Psoas muscle (tissue), 8 donors: ENCODE data around the gene CYTL1. TPM values are rescaled to one million over a fixed set of nuclear protein-coding genes. Genes with fewer than 3 reads are reported as not detected.

Experiments
- ATAC-seq, 4 donors: fragments of 200-7000 bp; cut with Tn5 transposase; one replicate each; pipeline ENCODE4 v1.9.1; 2020; ENCODE audit warnings: moderate library complexity in 3 of 4, mild to moderate bottlenecking in 2 of 4
- DNase-seq, 2 donors: peaks; one replicate each; pipeline ENCODE4 v3.0.0-alpha.2; 2020
- H3K27ac ChIP-seq: fragments of 200-600 bp; one replicate; pipeline ENCODE4 v1.8.0; 2022
- H3K27me3 ChIP-seq, 3 donors: fragments of 200-600 bp in 1 of 3; one replicate each; pipeline versions ENCODE4 v1.6.1 to v1.8.0; 2013 to 2022; ENCODE audit warnings: low read length in 2 of 3, mild to moderate bottlenecking in 2 of 3, moderate library complexity in 1 of 3; ENCODE audit not compliant: insufficient read depth in 3 of 3
- H3K36me3 ChIP-seq, 2 donors: fragments of 200-600 bp in 1 of 2; one replicate each; pipeline versions ENCODE4 v1.6.1 to v1.8.0; 2013 to 2022; ENCODE audit warnings: low read depth in 1 of 2, mild to moderate bottlenecking in 1 of 2, moderate library complexity in 1 of 2; ENCODE audit not compliant: insufficient read depth in 1 of 2
- H3K4me1 ChIP-seq: fragments of 200-600 bp; one replicate; pipeline ENCODE4 v1.8.0; 2022
- H3K4me3 ChIP-seq: fragments of 200-600 bp; one replicate; pipeline ENCODE4 v1.8.0; 2022; ENCODE audit warnings: mild to moderate bottlenecking
- H3K9me3 ChIP-seq: fragments of 200-600 bp; one replicate; pipeline ENCODE4 v1.8.0; 2022
- CTCF ChIP-seq: fragments of 200-600 bp; IDR thresholded peaks from one replicate; pipeline ENCODE4 v1.8.0; 2022; ENCODE audit warnings: antibody characterized with exemption
- WGBS, 3 donors: extraction: QIAGEN DNeasy Blood & Tissue Kit; methylation state at CpG; one replicate each; pipeline versions ENCODE4 v1.1.6 to v1.1.7; 2013; 5-methylcytosine and 5-hydroxymethylcytosine counted together
- intact Hi-C, 2 donors: fragments of 100-400 bp; cut with DNase I; formaldehyde crosslinking; loops; one replicate each; pipeline versions ENCODE4 v1.11.0 to v1.14.2; 2022
- polyA plus RNA-seq, 3 donors: library from polyadenylated mRNA; stranded (reverse); fragments of 200-250 nt; gene quantifications; one replicate each; pipeline ENCODE4 v1.2.3, GENCODE V29; 2013
- total RNA-seq, 4 donors: library from RNA; stranded (reverse); fragmentation: NEBNext Ultra II Directional in 2 of 4; extraction: Animal tissue kit (Norgen Biotek cat#: 25700) in 2 of 4; gene quantifications; one replicate each; pipeline versions ENCODE4 v1.2.1 to v1.2.4, GENCODE V29; 2021 to 2023
- donor health status: healthy with polysubstance abuse.
- donor health status: DM: no; HTN: no; CAD: no; lungs with moderate emphysema.
- donor health status: Bipolar disorder and iron deficiency.
- donor health status: healthy.
- donor health status: DM: yes; HTN: yes; CAD: no.
- donor health status: DM: no; HTN: no; CAD: no.
- donor health status: DM: no; HTN: no; CAD: no.
- donor health status: DM: yes; HTN: yes; CAD: no.

The CYTL1 gene
- total and polyA plus RNA-seq, 7 donors: 0.05 to 0.34 (median 0.11) TPM; not detected in 3

GRCh38 chr4:5027346-5027745 is 8.1 kb upstream of the CYTL1 start:
- no peak overlapping the region for H3K4me3 ChIP-seq
- no peak for TF ChIP-seq CTCF
- no peaks in the 10 kb centered on the region for H3K4me1 ChIP-seq
- H3K27ac ChIP-seq: no peak overlapping the region
- H3K9me3 ChIP-seq: peaks cover 4% of the 10 kb centered on the region
- ATAC-seq: no peak
- no peaks in the 10 kb centered on the region for H3K36me3 ChIP-seq
- intact Hi-C loops: no loop called here
- no peak for DNase-seq
- H3K27me3 ChIP-seq: peaks cover 0 to 1% (median 0%) of the 10 kb centered on the region in 3 donors

DNA sequence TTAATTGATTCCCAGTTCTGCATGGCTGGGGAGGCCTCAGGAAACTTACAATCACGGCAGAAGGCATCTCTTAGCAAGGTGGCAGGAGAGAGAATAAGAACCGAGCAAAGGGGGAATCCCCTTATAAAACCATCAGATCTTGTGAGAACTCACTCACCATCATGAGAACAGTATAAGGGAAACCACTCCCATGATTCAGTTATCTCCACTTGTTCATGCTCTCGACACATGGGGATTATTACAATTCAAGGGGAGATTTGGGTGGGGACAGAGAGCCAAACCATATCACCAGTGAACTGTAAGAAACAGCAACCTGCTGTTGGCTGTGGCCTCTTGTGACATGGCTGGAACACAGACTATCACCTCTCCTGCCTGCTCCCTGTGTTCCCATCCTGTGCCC is 7.1 kb upstream of the CYTL1 start:
- no peak for ATAC-seq
- H3K9me3 ChIP-seq: peaks cover 4% of the 10 kb centered on the region
- peaks cover 0 to 1% (median 0%) of the 10 kb centered on the region in 3 donors for H3K27me3 ChIP-seq
- TF ChIP-seq CTCF: no peak
- intact Hi-C loops: no loop called here
- WGBS, 3 donors: 76 to 81% (median 78%) methylated on average over 3 of the region's 3 CpGs
- DNase-seq: no peak
- no peak overlapping the region for H3K4me3 ChIP-seq
- H3K36me3 ChIP-seq: no peaks in the 10 kb centered on the region
- H3K4me1 ChIP-seq: no peaks in the 10 kb centered on the region
- no peak overlapping the region for H3K27ac ChIP-seq

DNA sequence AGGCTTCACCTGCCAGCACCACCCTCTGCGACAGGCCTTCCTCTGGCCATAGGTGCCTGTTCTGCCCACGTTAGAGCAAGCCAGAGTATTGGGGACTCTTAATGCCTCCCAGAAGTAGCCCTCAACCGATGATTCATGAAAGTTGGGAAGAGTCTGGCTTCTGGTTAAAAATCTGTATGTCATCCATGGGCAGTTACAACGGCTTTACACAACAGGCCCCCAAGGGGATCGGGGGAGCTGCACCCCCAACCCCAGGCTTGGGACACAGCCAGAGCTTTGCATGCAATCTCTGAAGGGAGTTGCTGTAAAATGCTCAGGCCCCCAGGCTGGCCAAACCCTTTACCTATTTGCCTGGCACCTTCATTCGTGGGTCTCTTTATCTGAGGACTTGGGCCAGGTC is 5.4 kb upstream of the CYTL1 start:
- Histone ChIP-seq H3K4me1 (no peaks in the 10 kb centered on the region), H3K36me3 (no peaks in the 10 kb centered on the region), H3K9me3 (peaks cover 4% of the 10 kb centered on the region), H3K4me3 (no peak overlapping the region), H3K27ac (no peak overlapping the region), H3K27me3 (peaks cover 0 to 1% (median 0%) of the 10 kb centered on the region in 3 donors)
- ATAC-seq (no peak), DNase-seq (peak in 1 of 2 donors; percentile 41)
- intact Hi-C loops: no loop called here
- WGBS, 3 donors: 42 to 68% (median 68%) methylated on average over 6 of the region's 6 CpGs
- TF ChIP-seq CTCF: no peak

GRCh38 chr4:5021546-5021945 is 2.3 kb upstream of the CYTL1 start:
- Histone ChIP-seq H3K27me3 (peaks cover 0 to 10% (median 5%) of the 10 kb centered on the region in 3 donors), H3K4me1 (no peaks in the 10 kb centered on the region), H3K27ac (no peak overlapping the region), H3K4me3 (no peak overlapping the region), H3K9me3 (peaks cover 4% of the 10 kb centered on the region), H3K36me3 (no peaks in the 10 kb centered on the region)
- ATAC-seq: no peak
- intact Hi-C loops: no loop called here
- no peak for DNase-seq
- 77 to 92% (median 79%) methylated on average over 3 of the region's 3 CpGs for WGBS, 3 donors
- no peak for TF ChIP-seq CTCF

DNA sequence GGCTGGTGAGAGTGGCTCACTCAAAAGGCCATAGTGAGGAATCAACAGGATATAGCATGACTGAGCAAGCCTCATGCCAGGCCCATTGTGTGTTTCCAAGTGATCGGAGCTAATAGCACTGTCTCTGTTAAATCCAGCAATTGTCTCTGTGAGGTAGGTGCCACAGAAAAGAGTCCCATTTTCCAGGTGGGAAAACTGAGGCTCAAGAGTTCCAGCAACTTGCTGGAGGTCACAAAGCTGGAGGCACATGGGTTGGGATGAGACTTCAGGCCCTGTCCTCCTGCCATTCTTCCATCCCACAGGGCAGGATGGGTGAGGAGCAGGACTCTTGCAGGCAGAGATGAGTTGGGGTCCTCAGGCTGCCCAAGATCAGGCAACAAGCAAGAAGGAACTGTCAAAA is 1.1 kb upstream of the CYTL1 start:
- ATAC-seq: no peak
- DNase-seq: no peak
- no peaks in the 10 kb centered on the region for H3K36me3 ChIP-seq
- H3K27me3 ChIP-seq: peaks cover 0 to 12% (median 5%) of the 10 kb centered on the region in 3 donors
- TF ChIP-seq CTCF: no peak
- H3K27ac ChIP-seq: no peak overlapping the region
- no peak overlapping the region for H3K4me3 ChIP-seq
- no peaks in the 10 kb centered on the region for H3K4me1 ChIP-seq
- H3K9me3 ChIP-seq: peaks cover 4% of the 10 kb centered on the region
- WGBS, 3 donors: 79 to 91% (median 83%) methylated on average over 1 of the region's 1 CpG
- intact Hi-C loops: no loop called here
